ENCODE data around the gene HOXB8. TPM values are rescaled to one million over a fixed set of nuclear protein-coding genes. Genes with fewer than 3 reads are reported as not detected.
A peak's percentile ranks its signal among the peaks of the same experiment; 100 is the strongest.

The HOXB8 gene
- polyA plus RNA-seq, 3 donors: 0.76 to 8.3 (median 6.9) TPM

- H3K27ac ChIP-seq (ENCODE audit: low read depth, low read length): peak overlapping the region; percentile 74
- WGBS, 3 donors: 9 to 17% (median 11%) methylated on average over 42 to 43 of the region's 43 CpGs
Observed at GRCh38 chr17:48578616-48579470, 36.2 kb downstream of the HOXB8 start.

- WGBS, 3 donors: 1 to 2% (median 1%) methylated on average over 38 to 58 of the region's 58 CpGs
Observed at GRCh38 chr17:48577946-48578615, 37.0 kb downstream of the HOXB8 start, which contains the start of gene HOXB4. HOXB4 (minus strand) TSS chr17:48578350; CDS start chr17:48578319, 31 bp downstream.

GRCh38 chr17:48577330-48577945, 37.7 kb downstream of the HOXB8 start:
- WGBS, 3 donors: 1 to 3% (median 1%) methylated on average over 19 of the region's 19 CpGs

More at GRCh38 chr17:48577946-48578615, 37.0 kb downstream of the HOXB8 start, which contains the start of gene HOXB4:
- peak within 1 kb of the TSS; percentile 74 for H3K27ac ChIP-seq (ENCODE audit: low read depth, low read length)

GRCh38 chr17:48576479-48577309, 38.4 kb downstream of the HOXB8 start:
- WGBS, 3 donors: 6 to 10% (median 8%) methylated on average over 42 to 43 of the region's 43 CpGs
- peak overlapping the region; percentile 49 for H3K27ac ChIP-seq (ENCODE audit: low read depth, low read length)

More at GRCh38 chr17:48577330-48577945, 37.7 kb downstream of the HOXB8 start:
- H3K27ac ChIP-seq (ENCODE audit: low read depth, low read length): peak overlapping the region; percentile 49

- peak overlapping the region; percentile 11 for H3K27ac ChIP-seq (ENCODE audit: low read depth, low read length)
- 14 to 26% (median 18%) methylated on average over 22 of the region's 22 CpGs for WGBS, 3 donors
Observed at GRCh38 chr17:48575673-48576478, 39.2 kb downstream of the HOXB8 start.

- H3K27ac ChIP-seq (ENCODE audit: low read depth, low read length): peak overlapping the region; percentile 40
- 23 to 54% (median 54%) methylated on average over 7 of the region's 7 CpGs for WGBS, 3 donors
Observed at GRCh38 chr17:48575066-48575582, 40.0 kb downstream of the HOXB8 start.

- H3K27ac ChIP-seq (ENCODE audit: low read depth, low read length): peak overlapping the region; percentile 40
- WGBS, 3 donors: 22 to 63% (median 61%) methylated on average over 8 of the region's 8 CpGs
Observed at GRCh38 chr17:48574505-48575065, 40.5 kb downstream of the HOXB8 start.

GRCh38 chr17:48571826-48572417, 43.2 kb downstream of the HOXB8 start:
- 53 to 62% (median 59%) methylated on average over 1 of the region's 1 CpG for WGBS, 3 donors

GRCh38 chr17:48571024-48571818, 43.9 kb downstream of the HOXB8 start:
- H3K27ac ChIP-seq (ENCODE audit: low read depth, low read length): peak overlapping the region; percentile 33
- WGBS, 3 donors: 10 to 48% (median 41%) methylated on average over 26 of the region's 26 CpGs

More at GRCh38 chr17:48571826-48572417, 43.2 kb downstream of the HOXB8 start:
- peak overlapping the region; percentile 32 for H3K27ac ChIP-seq (ENCODE audit: low read depth, low read length)

- WGBS, 3 donors: 15 to 39% (median 24%) methylated on average over 19 of the region's 19 CpGs
Observed at GRCh38 chr17:48570325-48571023, 44.6 kb downstream of the HOXB8 start.

GRCh38 chr17:48569674-48570324, 45.3 kb downstream of the HOXB8 start:
- H3K27ac ChIP-seq (ENCODE audit: low read depth, low read length): peak overlapping the region; percentile 47
- WGBS, 3 donors: 21 to 56% (median 51%) methylated on average over 6 of the region's 6 CpGs

More at GRCh38 chr17:48570325-48571023, 44.6 kb downstream of the HOXB8 start:
- H3K27ac ChIP-seq (ENCODE audit: low read depth, low read length): peak overlapping the region; percentile 47

GRCh38 chr17:48569240-48569582, 45.9 kb downstream of the HOXB8 start:
- no peak overlapping the region for H3K27ac ChIP-seq (ENCODE audit: low read depth, low read length)
- 15 to 45% (median 39%) methylated on average over 3 of the region's 3 CpGs for WGBS, 3 donors

GRCh38 chr17:48568499-48569239, 46.4 kb downstream of the HOXB8 start:
- WGBS, 3 donors: 8 to 17% (median 14%) methylated on average over 33 of the region's 33 CpGs
- H3K27ac ChIP-seq (ENCODE audit: low read depth, low read length): peak overlapping the region; percentile 17
